ENCODE results near the gene DPEP3. TPM values are rescaled to one million over a fixed set of nuclear protein-coding genes. Genes with fewer than 3 reads are reported as not detected.

DPEP3 gene
- total RNA-seq, 4 donors from 2014 or later, result not detected

GRCh38 chr16:67963292-67963661, 17.0 kb downstream of the DPEP3 start:
- TF ChIP-seq CTCF (IDR thresholded peaks at IDR 0.05) (no peak), POLR2A (IDR thresholded peaks at IDR 0.05) (no peak)
- H3K36me3 ChIP-seq, result peaks cover 6 to 53% (median 9%) of the 10 kb centered on the region in 3 donors
- H3K27ac ChIP-seq, result peak overlapping the region; percentile 7 to 72 (median 46)
- no peak overlapping the region for H3K4me3 ChIP-seq
- DNase-seq, result no peak
- 61 to 74% methylated on average over 2 of the region's 2 CpGs for WGBS, 2 donors
- intact Hi-C loops (cut with DNase I), result no loop called here
- no peaks in the 10 kb centered on the region for H3K9me3 ChIP-seq
- H3K27me3 ChIP-seq, result no peaks in the 10 kb centered on the region
- H3K4me1 ChIP-seq, result peaks cover 30 to 100% (median 68%) of the 10 kb centered on the region in 3 donors

GRCh38 chr16:67962135-67962534, 18.2 kb downstream of the DPEP3 start:
- DNase-seq, result no peak
- no peaks in the 10 kb centered on the region for H3K27me3 ChIP-seq
- H3K4me3 ChIP-seq, result no peak overlapping the region
- peak overlapping the region in 3 of 4 donors; percentile 21 to 72 (median 60) for H3K27ac ChIP-seq
- H3K4me1 ChIP-seq, result peaks cover 24 to 90% (median 65%) of the 10 kb centered on the region in 3 donors
- intact Hi-C loops (cut with DNase I), result no loop called here
- peaks cover 6 to 65% (median 9%) of the 10 kb centered on the region in 3 donors for H3K36me3 ChIP-seq
- H3K9me3 ChIP-seq, result no peaks in the 10 kb centered on the region
- WGBS, 2 donors, result 59 to 90% methylated on average over 4 to 5 of the region's 8 CpGs
- TF ChIP-seq POLR2A (IDR thresholded peaks at IDR 0.05) (no peak), CTCF (IDR thresholded peaks at IDR 0.05) (no peak)

GRCh38 chr16:67961551-67961957, 18.7 kb downstream of the DPEP3 start:
- intact Hi-C loops (cut with DNase I), result no loop called here
- peak overlapping the region; percentile 21 to 72 (median 46) for H3K27ac ChIP-seq
- peaks cover 6 to 68% (median 9%) of the 10 kb centered on the region in 3 donors for H3K36me3 ChIP-seq
- peaks cover 18 to 84% (median 59%) of the 10 kb centered on the region in 3 donors for H3K4me1 ChIP-seq
- no peaks in the 10 kb centered on the region for H3K27me3 ChIP-seq
- no peaks in the 10 kb centered on the region for H3K9me3 ChIP-seq
- H3K4me3 ChIP-seq, result no peak overlapping the region
- WGBS, 2 donors, result 32 to 44% methylated on average over 5 to 10 of the region's 13 CpGs
- TF ChIP-seq CTCF (IDR thresholded peaks at IDR 0.05), result no peak
- TF ChIP-seq POLR2A (IDR thresholded peaks at IDR 0.05), result no peak
- DNase-seq, result no peak

- H3K36me3 ChIP-seq, result peaks cover 6 to 85% (median 13%) of the 10 kb centered on the region in 3 donors
- WGBS, 2 donors, result 38 to 74% methylated on average over 5 to 9 of the region's 11 CpGs
Observed at GRCh38 chr16:67959536-67960329, 20.6 kb downstream of the DPEP3 start.

More at GRCh38 chr16:67959536-67960329, 20.6 kb downstream of the DPEP3 start:
- no peak for TF ChIP-seq POLR2A (IDR thresholded peaks at IDR 0.05)
- no peak for TF ChIP-seq CTCF (IDR thresholded peaks at IDR 0.05)
- Histone ChIP-seq H3K4me1 (peaks cover 14 to 66% (median 51%) of the 10 kb centered on the region in 3 donors), H3K27ac (peak overlapping the region; percentile 44 to 72 (median 54)), H3K9me3 (no peaks in the 10 kb centered on the region), H3K4me3 (no peak overlapping the region), H3K27me3 (no peaks in the 10 kb centered on the region)
- DNase-seq, result no peak
- intact Hi-C loops (cut with DNase I), result no loop called here

All from esophagus squamous epithelium (tissue), 5 donors.